HepG2 (cell line): ENCODE data around the gene IFNAR2. TPM values are rescaled to one million over a fixed set of nuclear protein-coding genes. Genes with fewer than 3 reads are reported as not detected.

Experiments
- ATAC-seq: fragments of 200-7000 bp; cut with Tn5 transposase; 3 replicates; pipeline ENCODE4 v1.9.1; 2020; ENCODE audit warnings: mild to moderate bottlenecking, moderate library complexity
- BruUV-seq: library from RNA; stranded (reverse); fragments of 400-500 nt; replicated peaks from 2 replicates; lab custom pipeline; 2021; lab: Mats Ljungman, UMichigan
- CTCF ChIA-PET: fragments of 300-600 bp; formaldehyde crosslinking; extraction: SDS; loops from one replicate; lab custom pipeline; 2021; ENCODE audit warnings: low total read pairs, inconsistent platforms, low intra/inter-chr PET ratio; lab: Yijun Ruan, JAX
- POLR2A ChIA-PET: fragments of 350-600 bp; sonication (Branson Sonifier 250); formaldehyde crosslinking; loops from one replicate; lab custom pipeline; 2020; ENCODE audit warnings: antibody characterized with exemption, inconsistent platforms; lab: Yijun Ruan, JAX
- DNase-seq: peaks from one replicate; pipeline ENCODE4 v3.0.0-alpha.2; 2015; ENCODE audit warnings: low spot score
- FAIRE-seq: peaks from 3 replicates; lab custom pipeline; 2011; peaks lifted over from hg19 to GRCh38; lab: Jason Lieb, UNC
- H2AFZ ChIP-seq: one replicate; pipeline ENCODE4 v1.6.1; 2011; ENCODE audit warnings: low read length, inconsistent platforms
- H3K27ac ChIP-seq: fragments of 300-600 bp; 3 replicates; pipeline ENCODE4 v1.8.0; 2011; ENCODE audit warnings: mixed run types, mild to moderate bottlenecking, mixed read lengths, low read length, inconsistent platforms; ENCODE audit not compliant: insufficient read depth; ENCODE audit errors: extremely low read length
- H3K27me3 ChIP-seq, 2 experiments: fragments of 200-600 bp in 1 of 2; 2 replicates in 1 of 2; 3 replicates in 1 of 2; pipeline versions ENCODE4 v1.6.0 to v1.8.0; 2011; ENCODE audit warnings: low read length in 2 of 2, mild to moderate bottlenecking in 2 of 2, moderate library complexity in 2 of 2, inconsistent platforms in 1 of 2; ENCODE audit not compliant: insufficient read depth in 2 of 2, control insufficient read depth in 1 of 2
- H3K36me3 ChIP-seq, 2 experiments: fragments of 200-600 bp in 1 of 2; replicated peaks in 1 of 2; 2 replicates in 1 of 2; 3 replicates in 1 of 2; pipeline versions ENCODE4 v1.5.1 to v1.8.0; 2011; ENCODE audit warnings: low read length in 2 of 2, inconsistent platforms in 1 of 2; ENCODE audit not compliant: insufficient read depth in 2 of 2, control insufficient read depth in 1 of 2
- H3K4me1 ChIP-seq: 2 replicates; pipeline ENCODE4 v1.5.1; 2012; ENCODE audit warnings: low read length, inconsistent platforms; ENCODE audit not compliant: insufficient read depth
- H3K4me2 ChIP-seq: 2 replicates; pipeline ENCODE4 v1.6.0; 2011; ENCODE audit warnings: low read depth, low read length, inconsistent platforms
- H3K4me3 ChIP-seq, 3 experiments: fragments of 200-600 bp in 1 of 3; sonication (generic), shearing (Covaris generic) in 1 of 3; replicated peaks in 1 of 3; 2 replicates each; pipeline ENCODE4 v1.5.1; 2011 to 2016; ENCODE audit warnings: low read length in 3 of 3, inconsistent platforms in 2 of 3, low read depth in 2 of 3, mild to moderate bottlenecking in 2 of 3, control low read depth in 1 of 3, mixed read lengths in 1 of 3; ENCODE audit not compliant: insufficient read depth in 1 of 3
- H3K79me2 ChIP-seq: one replicate; pipeline ENCODE4 v1.6.1; 2011; ENCODE audit warnings: low read length, inconsistent platforms; ENCODE audit not compliant: insufficient read depth
- H3K9ac ChIP-seq: 2 replicates; pipeline ENCODE4 v1.6.0; 2011; ENCODE audit warnings: mild to moderate bottlenecking, low read depth, low read length, inconsistent platforms; ENCODE audit not compliant: insufficient read depth
- H3K9me3 ChIP-seq: 2 replicates; pipeline ENCODE4 v1.5.1; 2012; ENCODE audit warnings: mild to moderate bottlenecking, low read length
- H4K20me1 ChIP-seq: 2 replicates; pipeline ENCODE4 v1.6.0; 2011; ENCODE audit warnings: inconsistent platforms, mild to moderate bottlenecking, low read length, moderate library complexity; ENCODE audit not compliant: insufficient read depth
- HCFC1 ChIP-seq: fragments of 150-350 bp; IDR thresholded peaks from 2 replicates; pipeline ENCODE4 v1.6.1; 2014; ENCODE audit warnings: low read depth, low read length
- MAZ ChIP-seq, 2 experiments: sonication (generic) in 1 of 2; formaldehyde crosslinking in 1 of 2; IDR thresholded peaks; 2 replicates each; pipeline versions ENCODE4 v1.5.0 to v1.6.1; 2012 to 2020; ENCODE audit warnings: low read depth in 2 of 2, mild to moderate bottlenecking in 2 of 2, borderline replicate concordance in 1 of 2, improper control_type of control experiment in 1 of 2, low read length in 1 of 2, missing genetic modification reagents in 1 of 2, moderate library complexity in 1 of 2
- MEIS1 ChIP-seq: sonication (generic); formaldehyde crosslinking; IDR thresholded peaks from 2 replicates; pipeline ENCODE4 v1.9.0; 2021; ENCODE audit warnings: mild to moderate bottlenecking, missing genetic modification reagents, moderate library complexity, borderline replicate concordance
- MTF2 ChIP-seq: sonication (generic); formaldehyde crosslinking; IDR thresholded peaks from 2 replicates; pipeline ENCODE4 v1.5.0; 2020; ENCODE audit warnings: missing genetic modification reagents, borderline replicate concordance
- ZBTB25 ChIP-seq: IDR thresholded peaks from 2 replicates; pipeline ENCODE4 v1.6.1; 2018; ENCODE audit warnings: missing genetic modification reagents
- ZFAT ChIP-seq: sonication (generic); formaldehyde crosslinking; conservative IDR thresholded peaks from 2 replicates; pipeline ENCODE4 v1.8.1; 2023; ENCODE audit warnings: missing genetic modification reagents, inconsistent platforms
- ZHX2 ChIP-seq, 2 experiments: sonication (generic) in 1 of 2; formaldehyde crosslinking in 1 of 2; IDR thresholded peaks; 2 replicates each; pipeline versions ENCODE4 v1.6.1 to v1.9.0; 2014 to 2022; ENCODE audit warnings: antibody characterized with exemption in 1 of 2, borderline replicate concordance in 1 of 2, inconsistent platforms in 1 of 2, low read depth in 1 of 2, missing genetic modification reagents in 1 of 2
- WGBS: methylation state at CpG from one replicate; pipeline ENCODE4 v1.1.6; 2017; ENCODE audit warnings: low lambda C conversion rate; 5-methylcytosine and 5-hydroxymethylcytosine counted together
- in situ Hi-C: cut with HindIII; loops from 2 replicates; pipeline ENCODE4 v1.10.0; 2017; ENCODE audit warnings: low pct_unique_long_range_greater_than_20kb; ENCODE audit not compliant: extremely low pct_ligation_motif_present
- intact Hi-C: fragments of 100-400 bp; cut with micrococcal nuclease; formaldehyde crosslinking; loops from one replicate; pipeline ENCODE4 v1.10.0; 2022; ENCODE audit not compliant: unreplicated experiment
- polyA plus RNA-seq, 8 experiments: library from polyadenylated mRNA; depleted of rRNA in 3 of 8; stranded (reverse) in 7 of 8; unstranded in 1 of 8; fragments of >200 nt; fragmentation: Illumina TruSeq in 4 of 8; extraction: Trizol in 4 of 8; gene quantifications; 2 replicates each; pipeline versions ENCODE4 v1.2.1 to v1.2.3, GENCODE V29; 2011 to 2016; ENCODE audit warnings: low read depth in 4 of 8, missing spikeins in 1 of 8, mixed read lengths in 1 of 8; ENCODE audit not compliant: insufficient read depth in 1 of 8
- total RNA-seq, 5 experiments: library from RNA; depleted of rRNA; stranded (reverse); fragments of >200 nt; fragmentation: Illumina TruSeq; extraction: Trizol; gene quantifications; 2 replicates each; pipeline ENCODE4 v1.2.3, GENCODE V29; 2016; ENCODE audit warnings: low read depth in 1 of 5

Gene IFNAR2
- total and polyA plus RNA-seq, 2 of the 13 experiments (the other 11 are each of a cell fraction or from before 2014, with no cell fraction given) = 5.1 to 24.1 TPM

GRCh38 chr21:33268393-33268736 lies 38.6 kb downstream of the IFNAR2 start:
- in situ Hi-C loops = no loop called here
- POLR2A ChIA-PET = no interaction called here
- no peaks in the 10 kb centered on the region for H3K79me2 ChIP-seq
- H3K4me3 ChIP-seq = no peak overlapping the region
- CTCF ChIA-PET = no interaction called here
- TF ChIP-seq ZHX2 (IDR thresholded peaks at IDR 0.05; ENCODE audit: low read depth) (no peak), ZHX2 (CRISPR knock-in tag; IDR thresholded peaks at IDR 0.05; ENCODE audit: borderline replicate concordance) (no peak), HCFC1 (no peak), ZBTB25 (no peak), ZFAT (CRISPR knock-in tag) (no peak), MTF2 (CRISPR knock-in tag) (no peak), MEIS1 (CRISPR knock-in tag) (no peak), MAZ (IDR thresholded peaks at IDR 0.05; ENCODE audit: borderline replicate concordance, low read depth, low read length) (no peak), MAZ (CRISPR knock-in tag; IDR thresholded peaks at IDR 0.05; ENCODE audit: low read depth) (no peak)
- H3K9ac ChIP-seq = no peak overlapping the region
- intact Hi-C loops = loop anchor here (5.0 kb wide), 2 partner anchors 36 to 66 kb away; no protein-coding TSS in a partner anchor
- peaks cover 3 to 4% of the 10 kb centered on the region in 2 experiments; a peak in 3 of 5 replicates for H3K36me3 ChIP-seq
- BruUV-seq = no TSS peak
- peaks cover 50% of the 10 kb centered on the region for H3K4me1 ChIP-seq
- no peak for ATAC-seq
- no peak overlapping the region for H2AFZ ChIP-seq
- no peaks in the 10 kb centered on the region for H3K9me3 ChIP-seq
- WGBS = 98% methylated on average over 7 of the region's 7 CpGs
- no peak for DNase-seq
- no peak overlapping the region for H3K4me2 ChIP-seq
- no peak overlapping the region for H3K27ac ChIP-seq
- H3K27me3 ChIP-seq = no peaks in the 10 kb centered on the region; a peak in 2 of 5 replicates
- FAIRE-seq = no peak
- H4K20me1 ChIP-seq = no peaks in the 10 kb centered on the region
